ENCODE measurements around the gene ALS2.

ALS2 gene

GRCh38 chr2:201797175-201797840, 16.6 kb upstream of the ALS2 start:
- H2AFZ ChIP-seq = no peak overlapping the region

GRCh38 chr2:201796478-201796865, 15.7 kb upstream of the ALS2 start:
- Histone ChIP-seq H3K27me3 (ENCODE audit: control insufficient read depth, insufficient read depth, low read length) (no peaks in the 10 kb centered on the region), H3K9ac (no peak overlapping the region), H3K4me2 (ENCODE audit: low read length) (no peak overlapping the region), H2AFZ (no peak overlapping the region), H3K4me3 (ENCODE audit: low read depth, low read length) (no peak overlapping the region), H3K4me1 (no peaks in the 10 kb centered on the region), H3K9me3 (ENCODE audit: control insufficient read depth, low read length) (no peaks in the 10 kb centered on the region), H3K36me3 (ENCODE audit: control insufficient read depth, insufficient read depth, low read length) (no peaks in the 10 kb centered on the region), H3K27ac (no peak overlapping the region), H3K79me2 (no peaks in the 10 kb centered on the region)
- no peak for TF ChIP-seq CTCF (IDR thresholded peaks at IDR 0.05)

More at GRCh38 chr2:201797175-201797840, 16.6 kb upstream of the ALS2 start:
- Histone ChIP-seq H3K4me2 (ENCODE audit: low read length) (no peak overlapping the region), H3K4me1 (no peaks in the 10 kb centered on the region), H3K79me2 (no peaks in the 10 kb centered on the region), H3K27ac (no peak overlapping the region), H3K9ac (no peak overlapping the region), H3K4me3 (ENCODE audit: low read depth, low read length) (no peak overlapping the region), H3K9me3 (ENCODE audit: control insufficient read depth, low read length) (no peaks in the 10 kb centered on the region), H3K36me3 (ENCODE audit: control insufficient read depth, insufficient read depth, low read length) (no peaks in the 10 kb centered on the region), H3K27me3 (ENCODE audit: control insufficient read depth, insufficient read depth, low read length) (no peaks in the 10 kb centered on the region)
- no peak for TF ChIP-seq CTCF (IDR thresholded peaks at IDR 0.05)

- TF ChIP-seq CTCF (IDR thresholded peaks at IDR 0.05) = peak; percentile 29
- H3K79me2 ChIP-seq = no peaks in the 10 kb centered on the region
- H3K4me3 ChIP-seq (ENCODE audit: low read depth, low read length) = no peak overlapping the region
- H3K27me3 ChIP-seq (ENCODE audit: control insufficient read depth, insufficient read depth, low read length) = no peaks in the 10 kb centered on the region
- no peaks in the 10 kb centered on the region for H3K36me3 ChIP-seq (ENCODE audit: control insufficient read depth, insufficient read depth, low read length)
- no peak overlapping the region for H2AFZ ChIP-seq
- H3K9me3 ChIP-seq (ENCODE audit: control insufficient read depth, low read length) = no peaks in the 10 kb centered on the region
- no peak overlapping the region for H3K27ac ChIP-seq
- no peak overlapping the region for H3K4me2 ChIP-seq (ENCODE audit: low read length)
- no peak overlapping the region for H3K9ac ChIP-seq
- no peaks in the 10 kb centered on the region for H3K4me1 ChIP-seq
These were observed 15.1 kb upstream of the ALS2 start for GRCh38 chr2:201795607-201796477.

GRCh38 chr2:201794294-201794693, 13.6 kb upstream of the ALS2 start:
- Histone ChIP-seq H3K4me3 (ENCODE audit: low read depth, low read length) (no peak overlapping the region), H2AFZ (no peak overlapping the region), H3K27ac (no peak overlapping the region), H3K4me2 (ENCODE audit: low read length) (no peak overlapping the region), H3K9me3 (ENCODE audit: control insufficient read depth, low read length) (no peaks in the 10 kb centered on the region), H3K4me1 (no peaks in the 10 kb centered on the region), H3K36me3 (ENCODE audit: control insufficient read depth, insufficient read depth, low read length) (no peaks in the 10 kb centered on the region), H3K79me2 (no peaks in the 10 kb centered on the region), H3K27me3 (ENCODE audit: control insufficient read depth, insufficient read depth, low read length) (no peaks in the 10 kb centered on the region), H3K9ac (no peak overlapping the region)
- TF ChIP-seq CTCF (IDR thresholded peaks at IDR 0.05) = no peak
